ENCODE measurements around the gene SOX6.

The SOX6 gene

DNA sequence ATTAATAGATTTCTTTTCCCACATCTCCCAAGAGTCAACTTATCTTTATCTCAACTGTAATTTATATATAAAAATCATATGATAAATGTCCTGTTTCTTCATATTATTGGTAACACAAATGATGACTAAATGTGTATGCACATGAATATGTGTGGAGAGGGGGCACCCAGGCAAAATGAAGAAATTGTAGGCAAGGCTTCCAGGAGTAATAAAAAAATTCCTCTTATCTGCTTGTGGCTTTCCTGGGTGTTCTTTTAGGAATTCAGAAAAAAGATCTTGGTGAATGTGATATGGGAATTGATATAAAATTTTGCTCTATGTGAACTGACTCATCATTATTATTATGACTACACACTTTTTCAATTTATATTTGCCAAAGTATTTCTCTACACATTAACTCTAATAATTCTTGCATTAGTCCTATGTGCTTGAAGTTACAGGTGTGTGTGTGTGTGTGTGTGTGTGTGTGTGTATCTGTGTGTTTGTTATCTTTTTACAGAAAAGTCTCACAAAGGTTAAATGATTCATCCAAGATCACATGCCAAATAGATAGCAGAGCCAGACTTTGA is 197.8 kb downstream of the SOX6 start:
- H3F3A ChIP-seq (ENCODE audit: low read depth) = no peaks in the 10 kb centered on the region
- H3K27me3 ChIP-seq (ENCODE audit: insufficient read depth, low read length, poor library complexity, severe bottlenecking) = no peaks in the 10 kb centered on the region

GRCh38 chr11:16157327-16157726 is 199.0 kb downstream of the SOX6 start:
- Histone ChIP-seq H3K27me3 (ENCODE audit: insufficient read depth, low read length, poor library complexity, severe bottlenecking) (no peaks in the 10 kb centered on the region), H3K4me3 (ENCODE audit: low read length, poor library complexity, severe bottlenecking) (no peak overlapping the region), H3K9ac (ENCODE audit: low read depth, low read length, poor library complexity, severe bottlenecking) (no peak overlapping the region), H2AFZ (ENCODE audit: low read length) (no peak overlapping the region), H3K9me3 (ENCODE audit: insufficient read depth, low read depth, low read length) (no peaks in the 10 kb centered on the region), H4K20me1 (ENCODE audit: insufficient read depth, low read length, poor library complexity, severe bottlenecking) (no peaks in the 10 kb centered on the region), H3F3A (ENCODE audit: low read depth) (no peaks in the 10 kb centered on the region), H3K9me2 (replicated peaks; ENCODE audit: low read depth, low read length) (no peaks in the 10 kb centered on the region), H3K4me2 (ENCODE audit: low read depth, low read length, poor library complexity, severe bottlenecking) (no peak overlapping the region), H3K4me1 (ENCODE audit: insufficient read depth, low read length, poor library complexity, severe bottlenecking) (peaks cover 5% of the 10 kb centered on the region), H3K36me3 (ENCODE audit: insufficient read depth, low read length) (no peaks in the 10 kb centered on the region), H3K79me2 (ENCODE audit: insufficient read depth, low read length) (no peaks in the 10 kb centered on the region)
- no peak for TF ChIP-seq EZH2phosphoT487 (IDR thresholded peaks at IDR 0.05; ENCODE audit: borderline replicate concordance)

More for the DNA sequence above, 197.8 kb downstream of the SOX6 start:
- Histone ChIP-seq H3K4me3 (ENCODE audit: low read length, poor library complexity, severe bottlenecking) (no peak overlapping the region), H3K4me2 (ENCODE audit: low read depth, low read length, poor library complexity, severe bottlenecking) (no peak overlapping the region), H3K9ac (ENCODE audit: low read depth, low read length, poor library complexity, severe bottlenecking) (no peak overlapping the region), H3K9me2 (replicated peaks; ENCODE audit: low read depth, low read length) (no peaks in the 10 kb centered on the region), H3K4me1 (ENCODE audit: insufficient read depth, low read length, poor library complexity, severe bottlenecking) (peaks cover 5% of the 10 kb centered on the region), H2AFZ (ENCODE audit: low read length) (no peak overlapping the region), H3K79me2 (ENCODE audit: insufficient read depth, low read length) (no peaks in the 10 kb centered on the region), H3K9me3 (ENCODE audit: insufficient read depth, low read depth, low read length) (no peaks in the 10 kb centered on the region), H4K20me1 (ENCODE audit: insufficient read depth, low read length, poor library complexity, severe bottlenecking) (no peaks in the 10 kb centered on the region), H3K36me3 (ENCODE audit: insufficient read depth, low read length) (no peaks in the 10 kb centered on the region)
- TF ChIP-seq EZH2phosphoT487 (IDR thresholded peaks at IDR 0.05; ENCODE audit: borderline replicate concordance) = no peak
- TF ChIP-seq, protein P1, sequence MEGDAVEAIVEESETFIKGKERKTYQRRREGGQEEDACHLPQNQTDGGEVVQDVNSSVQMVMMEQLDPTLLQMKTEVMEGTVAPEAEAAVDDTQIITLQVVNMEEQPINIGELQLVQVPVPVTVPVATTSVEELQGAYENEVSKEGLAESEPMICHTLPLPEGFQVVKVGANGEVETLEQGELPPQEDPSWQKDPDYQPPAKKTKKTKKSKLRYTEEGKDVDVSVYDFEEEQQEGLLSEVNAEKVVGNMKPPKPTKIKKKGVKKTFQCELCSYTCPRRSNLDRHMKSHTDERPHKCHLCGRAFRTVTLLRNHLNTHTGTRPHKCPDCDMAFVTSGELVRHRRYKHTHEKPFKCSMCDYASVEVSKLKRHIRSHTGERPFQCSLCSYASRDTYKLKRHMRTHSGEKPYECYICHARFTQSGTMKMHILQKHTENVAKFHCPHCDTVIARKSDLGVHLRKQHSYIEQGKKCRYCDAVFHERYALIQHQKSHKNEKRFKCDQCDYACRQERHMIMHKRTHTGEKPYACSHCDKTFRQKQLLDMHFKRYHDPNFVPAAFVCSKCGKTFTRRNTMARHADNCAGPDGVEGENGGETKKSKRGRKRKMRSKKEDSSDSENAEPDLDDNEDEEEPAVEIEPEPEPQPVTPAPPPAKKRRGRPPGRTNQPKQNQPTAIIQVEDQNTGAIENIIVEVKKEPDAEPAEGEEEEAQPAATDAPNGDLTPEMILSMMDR (conservative IDR thresholded peaks at IDR 0.05; ENCODE audit: low read length) = no peak

GRCh38 chr11:16155448-16155847 is 200.9 kb downstream of the SOX6 start:
- no peaks in the 10 kb centered on the region for H3K27me3 ChIP-seq (ENCODE audit: insufficient read depth, low read length, poor library complexity, severe bottlenecking)
- H3K36me3 ChIP-seq (ENCODE audit: insufficient read depth, low read length) = no peaks in the 10 kb centered on the region
- H3K4me2 ChIP-seq (ENCODE audit: low read depth, low read length, poor library complexity, severe bottlenecking) = no peak overlapping the region
- no peaks in the 10 kb centered on the region for H4K20me1 ChIP-seq (ENCODE audit: insufficient read depth, low read length, poor library complexity, severe bottlenecking)
- TF ChIP-seq, protein P1 (conservative IDR thresholded peaks at IDR 0.05; ENCODE audit: low read length) = no peak
- no peak for TF ChIP-seq EZH2phosphoT487 (IDR thresholded peaks at IDR 0.05; ENCODE audit: borderline replicate concordance)
- no peaks in the 10 kb centered on the region for H3F3A ChIP-seq (ENCODE audit: low read depth)
- no peaks in the 10 kb centered on the region for H3K9me3 ChIP-seq (ENCODE audit: insufficient read depth, low read depth, low read length)
- peaks cover 5% of the 10 kb centered on the region for H3K4me1 ChIP-seq (ENCODE audit: insufficient read depth, low read length, poor library complexity, severe bottlenecking)
- no peak overlapping the region for H3K4me3 ChIP-seq (ENCODE audit: low read length, poor library complexity, severe bottlenecking)
- no peak overlapping the region for H2AFZ ChIP-seq (ENCODE audit: low read length)
- no peaks in the 10 kb centered on the region for H3K9me2 ChIP-seq (replicated peaks; ENCODE audit: low read depth, low read length)
- H3K79me2 ChIP-seq (ENCODE audit: insufficient read depth, low read length) = no peaks in the 10 kb centered on the region
- no peak overlapping the region for H3K9ac ChIP-seq (ENCODE audit: low read depth, low read length, poor library complexity, severe bottlenecking)

Data from Loucy (cell line).